Activated CD4-positive, alpha-beta T cell treated with anti-CD3 and anti-CD28 coated beads for 1 hour (primary cell): ENCODE data around the gene DTNA.

Experiments used
- DNase-seq: peaks from one replicate; pipeline ENCODE4 v3.0.0-alpha.2; 2020

DTNA gene

DNA sequence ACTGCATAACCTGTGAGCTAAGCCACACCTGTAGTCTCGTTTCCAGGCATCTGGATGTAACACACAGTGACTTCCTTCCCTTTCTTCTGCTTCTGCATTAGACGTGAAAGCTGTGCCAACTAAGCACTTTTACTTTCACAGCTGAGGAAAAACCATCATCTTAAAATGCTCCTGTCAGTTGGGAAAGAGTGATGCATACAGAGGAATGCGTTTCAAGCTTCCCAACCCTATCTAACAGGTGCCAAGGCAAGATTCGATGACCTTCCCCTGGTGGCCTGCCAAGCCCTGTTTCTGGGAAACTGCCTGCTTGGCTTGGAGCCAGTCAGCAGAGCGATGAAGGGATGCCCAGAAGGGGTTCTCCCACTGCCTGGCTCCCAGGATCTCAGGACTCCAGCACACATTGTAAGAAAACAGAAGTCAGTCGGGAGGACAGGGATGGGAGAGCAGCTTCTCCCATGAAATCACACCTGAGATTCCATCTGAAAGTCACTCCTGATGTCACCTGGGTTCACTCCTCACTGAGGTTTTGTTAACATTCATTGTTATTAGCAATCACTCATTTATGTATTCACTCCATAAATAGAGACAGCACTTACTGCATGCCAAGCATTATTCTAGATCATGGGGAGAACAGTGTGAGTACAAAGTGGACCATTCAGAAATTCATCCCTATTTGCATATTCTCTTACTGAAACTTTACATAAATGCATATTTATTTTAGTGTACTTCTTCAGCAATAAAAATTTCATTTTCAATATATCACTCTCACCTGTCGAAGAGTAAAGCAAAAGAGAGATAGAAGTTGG is 64.1 kb downstream of the DTNA start:
- DNase-seq, result no peak

DNA sequence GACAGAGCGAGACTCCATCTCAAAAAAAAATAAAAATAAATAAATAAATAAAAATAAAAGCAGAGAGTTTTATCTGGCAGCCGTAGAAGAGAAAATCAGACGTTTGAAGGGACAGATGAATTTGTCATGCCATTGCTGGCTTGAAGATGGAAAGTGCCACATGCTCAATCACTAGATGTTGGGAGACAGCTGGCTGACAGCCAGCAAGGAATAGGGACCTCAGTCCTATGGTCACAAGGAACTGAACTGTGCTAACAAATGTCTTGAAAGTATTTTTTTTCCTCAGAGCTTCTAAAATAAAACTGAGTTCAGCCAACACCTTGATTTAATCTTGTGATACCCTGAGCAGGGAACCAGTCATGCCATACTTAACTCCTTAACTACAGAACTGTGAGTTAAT is 65.4 kb downstream of the DTNA start:
- DNase-seq, result no peak

DNA sequence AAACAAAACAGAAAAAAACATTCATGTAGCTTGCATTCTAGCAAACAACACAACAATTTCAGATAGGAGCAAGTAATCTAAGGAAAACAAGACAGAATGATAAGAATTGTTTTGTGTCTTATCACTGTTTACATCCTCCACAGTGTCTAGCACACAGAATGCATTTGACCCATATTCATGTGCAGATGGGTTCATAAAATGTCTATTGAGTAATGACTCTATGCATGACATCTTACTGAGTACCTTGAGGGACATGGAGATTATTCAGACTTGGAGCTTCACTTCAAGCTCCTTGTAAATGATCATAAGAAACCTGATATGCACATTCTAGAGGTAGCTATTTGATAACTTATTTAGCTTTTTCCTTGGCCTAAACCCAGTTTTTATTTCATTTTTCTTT is 69.0 kb downstream of the DTNA start:
- no peak for DNase-seq

DNA sequence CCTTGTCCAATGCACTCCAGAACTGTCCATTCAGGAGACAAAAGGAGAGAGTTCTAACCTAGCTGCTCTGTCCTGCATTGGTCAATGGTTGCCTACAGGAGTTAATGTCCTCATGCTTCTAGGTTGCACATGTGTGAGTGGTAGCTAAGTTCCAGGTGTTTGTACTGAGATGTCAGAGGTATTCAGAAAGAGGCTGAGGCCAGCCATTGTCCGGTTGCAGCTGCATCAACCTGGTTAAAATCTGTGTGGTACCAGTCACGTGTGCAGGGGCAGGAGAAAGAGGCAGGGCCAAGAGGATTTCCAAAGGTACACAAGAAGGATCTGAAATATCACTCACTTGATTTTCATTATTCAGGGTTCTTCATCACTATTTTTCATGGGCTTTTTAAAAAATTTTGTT is 70.8 kb downstream of the DTNA start:
- DNase-seq, result no peak

DNA sequence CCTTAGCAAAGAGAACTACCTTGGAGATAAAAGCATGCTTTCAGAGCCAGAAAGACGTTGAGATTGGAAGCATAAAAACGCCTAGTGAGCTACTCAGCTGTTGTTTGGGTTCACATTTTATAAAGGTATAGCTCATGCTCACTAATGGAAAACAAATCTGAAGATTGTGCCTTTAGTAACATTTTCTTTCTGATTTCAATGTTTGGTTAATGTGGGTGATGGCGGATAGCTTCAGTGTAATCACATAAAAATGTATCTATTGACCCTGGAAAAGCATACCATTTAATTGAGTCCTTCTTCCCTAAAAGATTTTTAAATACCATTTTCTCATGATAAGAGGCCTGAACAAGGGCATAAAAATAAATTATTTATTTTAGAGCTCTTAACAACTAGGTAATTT is 73.4 kb downstream of the DTNA start:
- DNase-seq, result no peak

DNA sequence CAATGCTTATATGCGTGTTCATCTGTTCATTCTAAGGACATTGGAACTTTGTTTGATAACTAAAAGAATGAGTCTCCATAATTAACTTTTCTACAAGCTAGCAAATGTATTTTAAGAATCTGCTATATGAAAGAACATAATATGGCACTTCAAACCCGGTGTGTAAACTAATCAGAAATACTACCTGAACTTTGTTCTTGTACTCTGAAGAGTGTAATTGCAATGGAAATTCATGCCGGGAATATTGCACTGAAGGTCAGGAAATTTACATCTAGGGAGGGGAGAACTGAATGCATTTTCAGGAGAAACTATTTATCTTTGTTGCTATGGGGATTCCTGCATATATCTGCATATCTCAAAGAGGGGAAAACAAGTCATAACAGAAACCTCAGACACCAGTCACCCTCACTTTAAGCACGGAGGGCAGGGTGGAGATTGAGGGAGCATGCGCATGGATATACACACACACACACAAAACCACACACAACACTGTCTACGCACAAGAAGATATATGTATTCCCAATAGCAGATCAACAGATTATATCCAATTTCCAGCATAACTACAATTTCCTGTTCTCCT is 76.2 kb downstream of the DTNA start:
- no peak for DNase-seq

DNA sequence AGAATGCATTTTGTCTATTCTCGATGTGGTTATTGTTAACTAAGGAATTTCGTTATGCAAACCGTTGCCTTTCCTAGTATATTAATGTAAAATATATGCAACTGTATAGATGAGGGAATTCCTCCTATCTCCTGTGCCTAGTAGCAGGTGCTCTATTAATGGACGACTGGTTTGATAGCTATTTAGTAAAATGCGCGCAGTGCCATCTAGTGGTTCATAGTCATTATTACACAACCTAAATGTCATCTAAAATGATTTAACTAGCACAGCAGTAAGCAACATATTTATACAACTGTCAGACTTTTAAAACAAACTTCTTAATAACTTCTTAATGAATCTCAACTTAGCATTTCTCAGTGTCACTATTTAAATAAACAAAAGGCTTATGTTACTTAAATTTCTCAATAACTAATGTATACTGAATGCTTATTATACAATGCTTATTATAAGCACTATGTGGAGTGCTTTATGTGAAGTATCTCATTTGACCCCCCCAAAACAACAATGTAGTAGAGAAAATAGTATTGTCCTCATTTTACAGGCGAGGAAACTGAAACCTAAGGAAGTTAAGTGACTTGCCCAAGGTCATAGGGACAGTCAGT is 77.9 kb downstream of the DTNA start:
- no peak for DNase-seq

DNA sequence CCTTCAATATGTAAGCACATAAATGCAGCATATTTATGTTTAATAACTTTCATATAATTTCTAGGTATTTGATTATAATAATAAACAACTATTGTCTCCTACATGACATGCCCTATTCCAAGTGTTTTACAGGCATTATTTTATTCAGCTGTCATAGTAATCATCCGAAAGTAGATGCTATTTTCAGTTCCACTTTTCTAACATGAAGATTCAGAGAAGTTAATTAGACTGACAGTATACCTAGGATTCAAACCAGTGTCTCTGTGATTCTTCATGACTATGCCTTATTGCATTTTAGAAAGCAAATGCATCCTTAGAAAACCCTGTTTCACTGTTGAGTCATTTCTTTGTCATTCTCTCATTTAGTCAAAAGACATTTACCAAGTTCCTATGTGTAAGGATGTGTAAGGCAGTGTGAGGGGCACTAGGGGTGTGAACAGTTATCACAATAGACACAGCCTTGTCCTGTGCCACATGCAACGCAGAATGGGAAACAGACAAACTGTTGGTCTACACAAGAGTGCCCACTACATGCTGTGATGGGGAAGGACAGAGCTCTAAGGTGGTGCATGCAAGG is 79.8 kb downstream of the DTNA start:
- DNase-seq, result no peak

DNA sequence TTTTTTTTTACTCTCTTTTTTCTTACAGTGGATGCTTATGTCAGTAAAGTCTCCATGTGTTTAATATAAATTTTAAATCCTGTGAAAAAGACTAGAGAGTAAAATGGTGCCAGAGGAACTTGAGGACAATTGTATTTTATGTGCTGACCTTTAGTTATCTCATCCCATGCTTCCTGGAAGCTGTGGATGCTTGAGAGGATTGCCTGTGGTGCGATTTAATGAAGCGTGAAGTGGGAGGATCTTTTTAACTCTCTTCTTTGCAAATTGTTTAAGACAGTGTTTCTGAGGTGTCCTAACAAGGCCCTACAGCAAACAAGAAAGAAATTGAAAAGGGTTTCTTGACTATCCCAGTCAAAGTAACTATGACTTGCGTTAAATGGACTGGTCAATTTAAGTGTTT is 84.2 kb downstream of the DTNA start:
- no peak for DNase-seq

DNA sequence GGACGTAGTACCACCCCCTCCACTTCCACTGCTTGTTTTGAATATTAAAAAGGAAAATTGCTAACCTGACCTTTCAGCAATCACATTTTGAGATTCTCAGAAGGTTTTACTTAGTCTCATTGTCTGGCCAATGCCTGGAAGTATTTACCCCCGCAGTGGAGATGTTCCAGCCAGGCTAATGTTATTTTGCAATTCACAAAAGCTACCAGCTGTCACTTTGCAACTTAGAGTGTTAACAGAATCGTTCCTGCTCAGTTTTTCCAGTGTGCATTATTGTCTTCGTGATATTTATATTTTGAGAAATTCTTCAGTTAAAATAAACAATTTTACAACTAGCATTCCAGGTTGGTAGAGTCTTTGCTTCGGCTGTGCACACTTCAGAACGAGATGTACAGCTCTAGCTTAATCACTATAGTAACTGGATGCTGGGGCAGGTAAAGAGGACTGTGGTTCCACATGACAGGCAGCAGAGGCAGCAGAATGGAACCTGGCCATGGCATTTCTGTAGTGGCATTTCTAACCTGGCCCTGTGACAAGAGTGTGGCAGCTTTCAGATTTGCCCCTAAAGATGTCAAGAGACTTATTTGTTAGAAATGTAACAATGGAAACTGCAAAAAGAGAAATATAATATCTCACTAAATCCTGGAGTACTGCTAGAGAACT is 85.1 kb downstream of the DTNA start:
- DNase-seq, result no peak

DNA sequence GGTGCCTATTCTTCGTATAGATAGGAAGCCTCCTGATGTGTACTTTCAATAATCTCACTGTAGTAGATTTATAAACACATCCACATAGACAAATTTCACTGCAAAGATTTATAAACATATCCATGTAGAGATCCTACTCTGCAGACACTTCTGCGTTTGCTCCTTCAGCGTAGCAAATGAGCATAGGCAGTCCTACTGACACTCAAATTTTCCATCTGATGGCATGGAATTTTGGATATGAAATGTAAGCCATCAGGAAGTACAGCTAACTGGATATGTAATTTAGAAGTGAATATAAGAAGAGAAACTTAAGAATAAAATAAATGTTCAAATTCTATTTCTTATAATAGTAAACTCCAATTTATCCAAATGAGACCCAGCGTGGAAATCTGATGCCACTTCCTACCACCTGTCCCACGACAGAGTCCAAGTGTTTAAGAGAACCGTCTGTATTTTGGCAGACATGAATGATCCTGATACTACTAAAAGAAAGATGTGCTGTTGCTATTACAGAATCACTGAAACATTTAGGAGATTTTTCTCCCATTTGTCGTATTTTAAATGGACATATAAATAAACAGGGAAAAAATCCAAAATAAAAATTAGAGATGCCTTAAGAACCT is 86.0 kb downstream of the DTNA start:
- DNase-seq, result no peak

DNA sequence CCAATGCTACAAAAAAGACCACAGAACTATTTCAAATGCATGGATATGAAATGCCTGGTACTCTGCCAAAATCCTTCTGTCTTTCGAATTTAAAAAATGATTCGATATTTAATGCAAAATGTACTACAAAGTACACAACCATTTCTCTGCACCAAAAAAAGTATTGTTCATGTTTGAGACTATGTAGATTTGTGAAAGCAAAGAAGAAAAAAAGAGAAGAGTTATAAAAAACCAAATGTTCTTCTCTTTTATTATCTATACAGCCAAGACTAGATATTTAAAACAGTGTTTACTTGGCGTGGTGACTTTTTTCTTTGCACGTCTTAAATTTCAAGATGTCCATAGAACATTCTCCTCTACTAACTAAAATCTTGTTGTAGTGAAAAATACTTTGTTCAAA is 89.2 kb downstream of the DTNA start:
- DNase-seq, result no peak

DNA sequence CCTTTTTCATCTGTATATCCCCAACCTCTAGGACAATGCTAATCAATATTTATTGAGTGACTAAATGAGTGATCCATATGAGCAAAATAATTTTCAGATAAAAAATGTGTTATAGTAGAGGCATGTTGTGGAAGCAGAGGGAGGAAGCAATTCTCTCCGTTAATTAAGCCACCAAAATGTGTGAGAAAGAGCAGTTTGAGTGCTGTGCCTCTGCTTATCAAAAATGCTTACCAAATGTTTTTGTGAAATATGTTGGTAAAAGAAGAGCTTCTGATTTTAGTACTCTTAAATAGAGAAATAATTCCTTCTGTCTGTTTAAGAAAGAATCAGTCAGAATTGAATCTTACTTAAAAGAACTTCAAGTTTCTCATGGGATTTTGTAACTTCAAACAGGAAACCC is 90.3 kb downstream of the DTNA start:
- DNase-seq, result no peak

DNA sequence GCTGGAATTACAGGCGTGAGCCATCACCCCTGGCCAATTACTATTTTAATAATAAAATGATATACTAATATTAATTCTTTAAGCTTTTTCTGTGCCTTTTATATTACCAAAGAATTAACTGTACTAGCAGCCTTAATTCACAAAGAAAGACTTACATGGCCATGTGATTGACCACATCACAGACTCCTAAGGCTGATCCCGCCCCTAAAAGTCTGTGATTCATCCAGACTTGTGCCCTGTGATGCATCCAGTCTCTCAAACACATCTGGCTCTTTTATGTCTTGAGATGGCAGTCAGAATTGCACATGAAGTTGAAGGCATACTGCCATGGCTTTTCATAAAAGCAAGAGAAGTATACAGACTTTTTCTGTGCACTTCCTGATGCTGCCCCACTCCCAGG is 91.7 kb downstream of the DTNA start:
- DNase-seq, result no peak

DNA sequence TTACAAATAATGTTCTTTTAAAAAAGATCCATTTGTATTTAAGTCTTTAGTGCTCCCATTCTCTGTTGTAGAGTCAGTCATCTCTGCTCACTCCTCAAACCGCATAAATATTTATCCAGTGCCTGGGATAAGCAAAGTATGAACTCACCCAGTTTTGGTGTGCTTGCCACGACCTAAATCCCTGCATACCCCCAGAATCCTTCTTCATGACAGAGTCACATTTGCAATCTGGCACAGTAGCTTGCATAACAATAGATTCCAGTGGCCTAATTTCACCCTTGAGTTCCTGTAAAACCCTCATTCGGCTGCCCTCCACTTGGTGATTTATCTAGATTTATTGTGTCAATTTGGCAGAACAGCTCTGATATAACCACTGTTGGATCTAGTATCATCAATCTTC is 92.9 kb downstream of the DTNA start:
- no peak for DNase-seq

DNA sequence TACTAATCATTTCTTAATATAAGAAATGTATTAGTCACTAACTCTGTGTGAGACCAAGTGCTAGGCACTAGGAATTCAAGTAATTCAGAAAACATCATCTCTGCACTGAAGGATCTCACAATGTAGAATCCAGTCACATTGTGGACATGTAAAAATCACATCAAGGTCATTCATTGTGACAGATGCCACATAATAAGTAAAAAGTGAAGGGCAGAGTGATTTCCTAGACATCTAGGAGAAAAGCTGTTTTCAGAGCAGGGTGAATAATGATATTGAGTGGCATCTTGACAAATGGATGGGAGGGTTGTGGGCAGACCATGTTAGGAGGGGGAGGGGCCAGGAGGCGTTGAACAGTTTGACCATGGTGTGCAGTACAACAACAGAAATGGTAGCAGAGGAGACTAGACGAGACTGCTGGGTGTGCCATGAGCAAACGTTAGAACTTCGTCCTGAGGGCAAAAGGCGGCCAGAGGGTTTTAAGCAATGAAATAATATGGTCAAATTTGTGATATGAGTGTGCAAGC is 93.8 kb downstream of the DTNA start:
- no peak for DNase-seq

DNA sequence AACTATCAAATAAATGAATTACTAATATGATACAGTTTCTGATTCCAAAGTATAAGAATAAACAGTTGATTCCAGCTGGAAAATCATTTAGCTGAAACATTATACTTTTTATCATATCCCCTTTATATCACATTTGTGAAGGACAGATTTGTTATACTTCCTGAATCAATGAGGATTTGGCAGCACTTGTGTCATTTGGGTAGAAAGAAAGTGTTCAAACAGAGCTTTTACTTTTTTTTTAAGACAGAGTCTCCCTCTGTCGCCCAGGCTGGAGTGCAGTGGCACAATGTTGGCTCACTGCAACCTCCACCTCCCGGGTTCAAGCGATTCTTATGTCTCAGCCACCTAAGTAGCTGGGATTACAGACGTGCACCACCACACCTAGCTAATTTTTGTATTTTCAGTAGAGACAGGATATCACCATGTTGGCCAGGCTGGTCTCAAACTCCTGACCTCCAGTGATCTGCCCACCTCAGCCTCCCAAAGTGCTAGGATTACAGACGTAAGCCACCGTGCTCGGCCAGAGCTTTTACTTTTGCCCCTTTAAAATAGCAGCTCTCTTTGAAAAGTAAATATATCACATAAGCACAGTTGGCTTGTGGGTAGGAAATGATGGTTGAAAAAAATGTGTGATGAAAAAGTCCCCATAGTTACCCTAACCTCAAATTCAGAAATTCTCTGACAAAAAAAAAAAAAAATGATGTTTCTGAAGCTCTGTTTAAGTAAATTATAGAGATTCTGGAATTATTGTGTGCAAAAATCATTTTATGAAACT is 95.2 kb downstream of the DTNA start:
- DNase-seq, result no peak

DNA sequence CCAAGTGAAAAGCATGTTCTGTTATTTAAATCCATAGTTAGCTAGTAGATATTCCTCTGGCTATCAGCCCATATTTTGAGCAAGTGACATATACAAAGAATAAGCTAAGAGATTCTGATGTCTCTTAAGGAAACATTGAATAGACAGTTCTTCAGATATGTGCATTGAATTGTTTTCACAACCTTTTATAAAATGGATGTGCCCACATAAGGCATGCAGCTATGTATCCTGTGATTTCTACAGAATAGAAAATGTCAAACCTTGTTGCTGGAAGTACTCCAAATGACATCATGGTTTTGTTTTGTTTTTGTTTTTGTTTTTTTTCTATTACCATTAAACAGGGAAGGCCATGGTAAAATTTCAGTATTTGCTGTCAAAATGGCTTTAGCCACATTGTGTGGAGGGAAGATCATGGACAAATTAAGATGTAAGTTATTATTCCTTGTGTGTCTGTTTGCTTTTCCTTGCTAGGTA is 95.8 kb downstream of the DTNA start:
- no peak for DNase-seq

DNA sequence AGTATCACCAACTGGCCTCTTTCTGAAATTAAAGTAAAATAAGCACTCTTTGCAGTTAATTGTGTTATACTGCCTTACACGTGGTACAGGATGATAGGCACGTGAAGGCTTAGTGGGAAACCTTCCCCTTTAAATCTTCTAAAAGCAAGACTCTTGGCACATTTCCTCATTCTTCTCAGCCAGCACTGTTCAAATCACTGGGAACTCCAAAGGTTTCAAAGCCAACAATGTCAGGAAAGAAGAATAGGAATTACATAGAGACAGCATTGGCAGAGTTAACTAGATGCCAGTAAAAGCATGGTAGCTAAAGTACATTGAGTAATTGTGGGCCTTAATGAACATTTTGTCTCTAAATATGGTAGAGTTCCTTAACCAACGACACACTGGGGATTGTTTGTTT is 96.4 kb downstream of the DTNA start:
- DNase-seq, result no peak

DNA sequence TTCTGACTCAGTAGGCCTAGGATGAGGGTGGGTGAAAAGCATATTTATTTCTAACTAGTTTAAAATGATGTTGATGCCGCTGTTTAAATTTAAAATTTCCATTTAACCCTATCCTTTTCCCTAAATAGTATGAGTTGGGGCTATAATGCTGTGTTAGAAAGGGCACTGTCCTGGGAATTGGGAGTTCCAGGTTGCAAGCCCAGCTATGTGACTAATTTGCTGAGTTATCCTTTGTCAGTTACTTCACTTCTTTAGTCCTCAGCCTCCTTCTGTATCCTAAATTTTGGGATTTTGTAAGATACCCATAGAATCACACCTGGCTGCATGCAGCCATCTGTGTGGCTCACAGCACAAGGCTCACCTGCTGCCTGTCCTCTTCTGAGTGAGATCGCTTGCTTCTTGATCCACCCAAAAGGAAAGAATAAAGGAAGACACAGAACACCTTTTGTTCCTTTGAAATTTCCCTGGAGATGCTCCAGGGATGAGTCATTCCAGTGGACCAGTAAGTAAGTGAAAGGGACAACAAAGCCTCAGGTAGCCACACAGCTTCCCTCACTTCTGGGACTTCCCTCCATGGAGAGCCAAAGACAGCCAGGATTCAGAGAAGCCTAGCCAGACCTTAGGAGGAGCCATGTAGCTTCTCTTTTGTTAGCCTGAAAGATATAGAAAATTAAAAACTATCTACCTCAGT is 97.2 kb downstream of the DTNA start:
- no peak for DNase-seq

DNA sequence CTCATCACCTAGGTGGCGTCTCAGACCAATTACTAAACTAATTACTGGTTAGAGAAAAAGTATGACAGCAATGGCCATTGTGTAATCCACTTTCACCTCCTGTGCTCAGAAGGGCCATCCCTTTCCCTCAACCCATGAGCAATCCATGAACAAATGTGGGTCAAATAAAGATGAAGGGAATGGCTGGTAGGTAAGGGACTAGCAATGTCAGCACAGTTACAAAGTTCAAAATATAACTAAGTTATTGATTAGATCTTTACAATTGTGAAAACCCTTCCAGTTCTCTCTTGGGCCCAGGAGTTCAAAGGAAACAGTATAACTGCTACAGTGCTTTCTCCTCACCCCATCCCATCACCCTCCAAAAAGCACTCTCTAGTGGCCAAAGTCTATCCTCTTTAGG is 98.3 kb downstream of the DTNA start:
- DNase-seq, result no peak
